Calu3 (cell line): ENCODE measurements around the gene IQSEC2. TPM values are rescaled to one million over a fixed set of nuclear protein-coding genes. Genes with fewer than 3 reads are reported as not detected.

Experiments
- BruUV-seq: library from RNA; stranded (reverse); fragments of 400-500 nt; replicated peaks from 2 replicates; lab custom pipeline; 2021; lab: Mats Ljungman, UMichigan
- CTCF ChIA-PET: fragments of 300-600 bp; sonication (Branson Sonifier 250); formaldehyde crosslinking; loops from one replicate; lab custom pipeline; 2022; ENCODE audit warnings: antibody characterized with exemption; lab: Charles Lee
- DNase-seq: peaks from one replicate; pipeline ENCODE4 v3.0.0; 2022
- H3K27ac Mint-ChIP-seq: one replicate; pipeline ENCODE4 v1.8.0; 2022; ENCODE audit warnings: mixed read lengths; ENCODE audit not compliant: unreplicated experiment
- H3K27me3 Mint-ChIP-seq: one replicate; pipeline ENCODE4 v1.8.0; 2022; ENCODE audit warnings: mixed read lengths; ENCODE audit not compliant: unreplicated experiment
- H3K36me3 Mint-ChIP-seq: one replicate; pipeline ENCODE4 v1.8.0; 2022; ENCODE audit warnings: mild to moderate bottlenecking, moderate library complexity, mixed read lengths; ENCODE audit not compliant: insufficient read depth, unreplicated experiment
- H3K4me1 Mint-ChIP-seq: one replicate; pipeline ENCODE4 v1.8.0; 2022; ENCODE audit warnings: mild to moderate bottlenecking, low read depth, mixed read lengths; ENCODE audit not compliant: unreplicated experiment
- H3K4me3 Mint-ChIP-seq: one replicate; pipeline ENCODE4 v1.8.0; 2022; ENCODE audit warnings: mild to moderate bottlenecking, low read depth, moderate library complexity, mixed read lengths; ENCODE audit not compliant: unreplicated experiment
- H3K9me3 Mint-ChIP-seq: one replicate; pipeline ENCODE4 v1.8.0; 2022; ENCODE audit warnings: low read depth, mixed read lengths; ENCODE audit not compliant: unreplicated experiment
- intact Hi-C: fragments of 100-400 bp; cut with micrococcal nuclease; formaldehyde crosslinking; loops from one replicate; pipeline ENCODE4 v1.10.0; 2022; ENCODE audit not compliant: unreplicated experiment
- total RNA-seq: library from RNA; stranded (reverse); gene quantifications from 2 replicates; pipeline ENCODE4 v1.2.3, GENCODE V29; 2022
- TF ChIP-seq, protein P1 (sequence below): fragments of 200-600 bp; IDR thresholded peaks from one replicate; pipeline ENCODE4 v1.8.0; 2022; ENCODE audit warnings: antibody characterized with exemption; ENCODE audit not compliant: unreplicated experiment

IQSEC2 gene
- total RNA-seq, 1 experiment from 2014 or later, result 14.1 TPM

DNA sequence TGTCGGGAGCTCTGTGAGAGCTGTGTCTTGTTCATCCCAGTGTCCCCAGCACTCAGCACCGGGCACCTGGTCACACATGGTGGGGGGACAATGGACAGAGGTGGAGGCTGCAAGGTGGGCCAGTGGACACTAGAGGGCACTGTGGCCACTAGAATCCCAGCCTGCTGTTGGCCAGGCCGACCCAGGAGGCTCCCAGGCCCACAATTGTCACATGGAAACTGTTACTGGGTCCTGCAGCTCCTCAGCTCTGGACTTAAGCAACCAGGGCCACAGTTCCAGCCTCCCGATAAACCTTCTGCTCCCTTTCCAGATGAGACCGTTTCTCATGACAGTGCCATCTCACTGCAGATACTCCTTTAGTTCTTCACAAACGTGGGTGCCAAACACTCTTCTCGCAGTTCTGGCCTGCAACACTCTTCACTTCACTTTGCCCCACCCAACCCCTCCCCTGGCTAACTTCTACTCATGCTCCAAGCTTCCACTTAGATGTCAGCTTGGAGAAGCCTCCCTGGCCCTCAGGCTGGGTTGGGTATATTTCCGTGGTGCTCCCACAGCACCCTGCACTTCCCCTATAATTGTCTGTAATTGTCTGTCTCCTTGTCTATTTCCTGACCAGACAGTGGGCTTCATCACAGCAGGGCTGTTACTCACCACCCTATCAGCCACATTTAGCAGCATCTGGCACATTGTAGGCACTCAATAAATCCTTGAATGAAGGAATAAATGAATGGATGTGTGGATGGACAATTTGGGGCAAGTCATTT, 3.5 kb upstream of the IQSEC2 start:
- intact Hi-C loops, result loop anchor here (5.0 kb wide), 1 partner anchor 32 kb away; no protein-coding TSS in a partner anchor
- BruUV-seq, result no TSS peak
- Mint-ChIP-seq H3K36me3 (peaks cover 3% of the 10 kb centered on the region), H3K27ac (no peak overlapping the region), H3K9me3 (no peaks in the 10 kb centered on the region), H3K27me3 (peaks cover 13% of the 10 kb centered on the region), H3K4me1 (peaks cover 22% of the 10 kb centered on the region), H3K4me3 (no peak overlapping the region)
- CTCF ChIA-PET, result no interaction called here
- peak; percentile 70 for DNase-seq
- TF ChIP-seq, protein P1, sequence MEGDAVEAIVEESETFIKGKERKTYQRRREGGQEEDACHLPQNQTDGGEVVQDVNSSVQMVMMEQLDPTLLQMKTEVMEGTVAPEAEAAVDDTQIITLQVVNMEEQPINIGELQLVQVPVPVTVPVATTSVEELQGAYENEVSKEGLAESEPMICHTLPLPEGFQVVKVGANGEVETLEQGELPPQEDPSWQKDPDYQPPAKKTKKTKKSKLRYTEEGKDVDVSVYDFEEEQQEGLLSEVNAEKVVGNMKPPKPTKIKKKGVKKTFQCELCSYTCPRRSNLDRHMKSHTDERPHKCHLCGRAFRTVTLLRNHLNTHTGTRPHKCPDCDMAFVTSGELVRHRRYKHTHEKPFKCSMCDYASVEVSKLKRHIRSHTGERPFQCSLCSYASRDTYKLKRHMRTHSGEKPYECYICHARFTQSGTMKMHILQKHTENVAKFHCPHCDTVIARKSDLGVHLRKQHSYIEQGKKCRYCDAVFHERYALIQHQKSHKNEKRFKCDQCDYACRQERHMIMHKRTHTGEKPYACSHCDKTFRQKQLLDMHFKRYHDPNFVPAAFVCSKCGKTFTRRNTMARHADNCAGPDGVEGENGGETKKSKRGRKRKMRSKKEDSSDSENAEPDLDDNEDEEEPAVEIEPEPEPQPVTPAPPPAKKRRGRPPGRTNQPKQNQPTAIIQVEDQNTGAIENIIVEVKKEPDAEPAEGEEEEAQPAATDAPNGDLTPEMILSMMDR, result peak; percentile 63

DNA sequence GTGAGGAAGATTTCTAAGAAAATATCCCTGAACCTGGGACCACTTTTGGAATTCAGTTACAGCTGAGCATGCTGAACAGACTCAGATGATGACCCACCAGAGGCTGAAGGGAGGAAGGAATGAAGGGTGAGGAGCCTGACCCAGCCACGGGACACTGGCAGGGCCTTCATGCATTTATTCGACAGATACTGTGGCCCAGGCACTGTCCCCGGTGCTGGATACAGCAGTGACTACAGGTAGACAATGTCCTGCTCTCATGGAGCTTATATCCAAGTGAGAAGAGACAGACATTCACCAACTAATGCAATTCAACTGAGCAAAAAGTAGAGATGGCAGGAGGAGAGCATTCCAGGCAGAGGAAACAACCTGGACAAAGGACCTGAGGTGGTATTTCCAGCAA, 2.2 kb upstream of the IQSEC2 start:
- TF ChIP-seq, protein P1, result no peak
- Mint-ChIP-seq H3K27ac (no peak overlapping the region), H3K4me1 (peaks cover 22% of the 10 kb centered on the region), H3K27me3 (peaks cover under 1% of the 10 kb centered on the region), H3K4me3 (no peak overlapping the region), H3K9me3 (no peaks in the 10 kb centered on the region), H3K36me3 (peaks cover 3% of the 10 kb centered on the region)
- no TSS peak for BruUV-seq
- CTCF ChIA-PET, result interaction anchor here (0.6 kb wide), 1 partner anchor 448 kb away, joined by 3 read pairs; no protein-coding TSS in a partner anchor
- intact Hi-C loops, result loop anchor here (5.0 kb wide), 1 partner anchor 34 kb away; no protein-coding TSS in a partner anchor
- DNase-seq, result no peak

DNA sequence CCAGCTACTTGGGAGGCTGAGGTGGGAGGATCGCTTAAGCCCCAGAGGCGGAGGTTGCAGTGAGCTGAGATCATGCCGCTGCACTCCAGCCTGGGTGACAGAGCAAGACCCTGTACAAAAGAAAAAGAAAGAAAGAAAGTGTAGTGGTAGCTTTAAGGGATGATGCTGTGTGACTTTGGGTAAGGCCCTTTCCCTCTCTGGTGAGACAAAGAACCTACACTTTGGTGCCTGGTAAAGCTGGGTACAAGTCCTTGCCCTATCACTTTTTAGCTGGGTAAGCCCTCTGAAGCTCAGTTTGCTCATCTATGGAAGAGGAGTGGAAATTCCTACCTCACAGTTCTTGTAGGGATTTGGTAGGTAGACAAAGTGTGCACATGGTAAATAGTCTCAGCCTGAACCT, 1.7 kb upstream of the IQSEC2 start:
- BruUV-seq, result no TSS peak
- H3K36me3 Mint-ChIP-seq, result peaks cover 3% of the 10 kb centered on the region
- peaks cover 21% of the 10 kb centered on the region for H3K4me1 Mint-ChIP-seq
- H3K27ac Mint-ChIP-seq, result no peak overlapping the region
- no peaks in the 10 kb centered on the region for H3K27me3 Mint-ChIP-seq
- H3K9me3 Mint-ChIP-seq, result no peaks in the 10 kb centered on the region
- DNase-seq, result no peak
- TF ChIP-seq, protein P1, result no peak
- H3K4me3 Mint-ChIP-seq, result no peak overlapping the region
- CTCF ChIA-PET, result no interaction called here
- intact Hi-C loops, result loop anchor here (5.0 kb wide), 1 partner anchor 34 kb away; no protein-coding TSS in a partner anchor

DNA sequence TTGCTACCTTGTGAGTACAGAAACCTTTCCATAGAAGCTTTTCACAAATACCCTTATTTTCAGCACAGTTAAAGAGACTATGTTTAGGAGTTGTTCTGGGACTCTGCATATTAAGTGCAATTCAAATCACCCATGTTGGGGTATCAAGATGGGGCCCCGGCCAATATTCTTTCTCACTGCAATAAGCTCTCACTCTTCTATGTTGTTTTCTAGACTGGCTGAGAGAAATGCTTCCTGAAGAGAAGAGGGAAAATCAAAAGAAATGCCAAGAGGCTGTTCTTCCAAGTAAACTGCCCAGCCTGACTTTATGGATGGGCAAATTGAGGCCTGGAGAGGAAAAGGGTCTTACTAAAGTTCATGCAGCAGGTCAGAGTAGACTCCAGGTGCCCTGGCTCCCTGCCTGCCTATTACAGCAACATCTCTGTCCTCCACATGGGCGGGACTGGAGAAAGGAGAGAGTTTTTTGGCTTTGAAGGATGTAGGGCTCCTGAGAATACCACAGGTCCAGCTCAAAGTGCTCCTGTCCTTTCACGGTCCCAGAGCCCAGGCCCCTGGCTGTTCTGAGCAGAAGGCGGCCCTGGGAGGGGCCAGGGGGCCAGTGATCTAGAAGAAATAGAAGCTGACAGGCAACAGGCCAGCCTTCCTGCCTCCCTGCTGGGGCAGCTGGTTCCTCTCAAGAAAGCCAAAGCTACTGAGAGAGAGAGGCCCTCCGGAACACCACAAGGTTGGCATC, 745 bp upstream of the IQSEC2 start:
- CTCF ChIA-PET, result interaction anchor here (0.7 kb wide), 1 partner anchor 31 kb away, joined by 3 read pairs; no protein-coding TSS in a partner anchor
- peaks cover 3% of the 10 kb centered on the region for H3K36me3 Mint-ChIP-seq
- H3K4me1 Mint-ChIP-seq, result peaks cover 11% of the 10 kb centered on the region
- peak overlapping the region; percentile 70 for H3K27ac Mint-ChIP-seq
- intact Hi-C loops, result loop anchor here (5.0 kb wide), 1 partner anchor 35 kb away; no protein-coding TSS in a partner anchor
- no peaks in the 10 kb centered on the region for H3K27me3 Mint-ChIP-seq
- TF ChIP-seq, protein P1, result no peak
- no peaks in the 10 kb centered on the region for H3K9me3 Mint-ChIP-seq
- no peak for DNase-seq
- BruUV-seq, result no TSS peak
- H3K4me3 Mint-ChIP-seq, result peak overlapping the region; percentile 58
